ENCODE measurements around the gene TCF4.

- TF ChIP-seq CTCF (IDR thresholded peaks at IDR 0.05 in 8 of 11, conservative IDR thresholded peaks at IDR 0.05 in 3 of 11) (no peak), POLR2A (IDR thresholded peaks at IDR 0.05) (no peak)
These were observed 167.2 kb downstream of the TCF4 start for GRCh38 chr18:55420665-55421307.

All from spleen (tissue), 7 donors.